Parietal lobe (tissue), 1 donor: Measurements from ENCODE around the gene TIMM50. TPM values are rescaled to one million over a fixed set of nuclear protein-coding genes. Genes with fewer than 3 reads are reported as not detected.

Experiments
- total RNA-seq: library from RNA; depleted of rRNA; stranded (reverse); fragments of >200 nt; gene quantifications from one replicate; pipeline ENCODE4 v1.2.3, GENCODE V29; 2014

The TIMM50 gene
- 41.6 TPM for total RNA-seq

DNA sequence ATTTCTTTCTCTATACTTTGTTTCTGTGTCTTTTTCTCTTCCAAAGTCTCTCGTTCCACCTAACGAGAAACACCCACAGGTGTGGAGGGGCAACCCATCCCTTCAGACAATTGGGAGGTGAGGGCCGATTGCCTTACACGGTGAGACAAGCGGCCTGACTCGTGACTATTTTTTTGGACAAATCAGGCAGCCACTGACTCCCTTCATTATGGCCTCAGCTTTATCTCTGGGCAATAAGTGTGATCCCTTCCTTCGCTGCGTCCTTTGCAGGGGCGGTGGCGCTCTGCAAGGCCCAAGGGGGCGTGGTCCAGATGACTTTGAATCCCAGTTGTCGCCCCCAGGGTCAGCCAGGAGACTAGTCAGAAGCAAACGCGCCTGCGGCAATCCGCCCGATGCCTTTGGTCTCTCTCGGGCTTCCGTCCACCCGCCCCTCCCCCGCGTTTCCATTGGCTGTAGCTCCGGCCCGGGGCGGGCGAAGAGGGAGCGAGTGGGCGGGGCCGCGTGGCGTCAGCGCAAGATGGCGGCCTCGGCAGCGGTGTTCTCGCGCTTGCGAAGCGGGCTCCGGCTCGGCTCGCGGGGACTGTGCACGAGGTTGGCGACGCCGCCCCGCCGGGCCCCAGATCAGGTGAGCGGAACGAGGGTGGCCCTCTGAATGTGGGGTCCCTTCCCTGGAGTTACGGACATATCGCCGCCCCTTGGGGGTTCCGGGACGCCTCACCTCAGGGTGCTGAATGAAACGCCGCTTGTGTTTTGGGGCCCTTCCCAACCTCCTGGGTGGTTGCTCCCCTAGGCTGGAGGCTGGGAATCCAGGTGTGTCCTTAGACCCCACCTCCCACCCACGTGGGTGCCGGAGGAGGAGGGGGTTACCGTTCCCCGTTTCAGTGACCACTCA is at the start of gene TIMM50:
Gene TIMM50, plus strand, starts transcription at position 502 of the 892 bp plus-strand sequence. Its CDS starts 16 bp downstream, at position 518.

DNA sequence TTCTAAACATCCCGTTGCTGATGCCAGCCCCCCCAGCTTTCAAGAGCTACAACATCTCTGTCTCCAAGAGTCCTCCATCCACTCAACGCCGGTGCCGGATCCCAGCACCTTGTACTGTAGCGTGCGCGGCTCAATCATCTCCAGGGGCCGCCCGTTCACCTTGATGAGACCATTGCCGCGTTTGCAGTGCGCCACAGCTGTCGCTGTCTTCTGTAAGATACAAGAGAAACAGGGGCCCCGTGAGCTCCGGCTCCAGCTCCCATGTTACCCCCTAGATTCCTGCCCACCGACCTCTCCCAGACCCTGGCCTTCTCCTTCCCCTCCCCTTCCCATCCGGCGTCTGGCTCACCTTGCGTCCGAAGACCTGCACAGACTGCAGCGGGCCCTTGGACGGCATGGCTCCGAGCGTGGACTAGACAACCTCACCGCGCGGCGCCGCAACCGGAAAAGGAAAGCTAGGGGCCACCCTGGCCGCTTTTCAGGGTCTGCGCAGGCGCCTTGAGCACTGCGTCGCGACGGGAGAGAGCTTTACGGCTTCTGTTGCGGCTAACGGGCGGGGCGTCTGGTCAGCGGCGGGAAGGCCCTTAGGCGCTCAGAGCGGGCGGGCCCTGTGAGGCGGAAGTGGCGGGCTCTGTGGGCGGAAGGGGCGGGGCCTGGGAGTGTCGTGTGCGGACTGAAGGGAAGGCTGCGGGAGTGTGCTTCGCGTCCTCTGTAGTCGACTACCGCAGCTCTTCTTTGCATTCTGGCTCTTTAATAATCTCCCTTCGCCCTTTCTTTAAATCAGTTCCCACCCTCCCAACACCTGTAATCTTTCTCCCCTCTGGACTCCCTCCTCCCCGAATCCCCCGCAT is 44.9 kb upstream of the TIMM50 start, which contains the start of gene RPS16:
Gene RPS16, minus strand, starts transcription at position 451 of the 851 bp plus-strand sequence. Its CDS starts 54 bp downstream, at position 397.

DNA sequence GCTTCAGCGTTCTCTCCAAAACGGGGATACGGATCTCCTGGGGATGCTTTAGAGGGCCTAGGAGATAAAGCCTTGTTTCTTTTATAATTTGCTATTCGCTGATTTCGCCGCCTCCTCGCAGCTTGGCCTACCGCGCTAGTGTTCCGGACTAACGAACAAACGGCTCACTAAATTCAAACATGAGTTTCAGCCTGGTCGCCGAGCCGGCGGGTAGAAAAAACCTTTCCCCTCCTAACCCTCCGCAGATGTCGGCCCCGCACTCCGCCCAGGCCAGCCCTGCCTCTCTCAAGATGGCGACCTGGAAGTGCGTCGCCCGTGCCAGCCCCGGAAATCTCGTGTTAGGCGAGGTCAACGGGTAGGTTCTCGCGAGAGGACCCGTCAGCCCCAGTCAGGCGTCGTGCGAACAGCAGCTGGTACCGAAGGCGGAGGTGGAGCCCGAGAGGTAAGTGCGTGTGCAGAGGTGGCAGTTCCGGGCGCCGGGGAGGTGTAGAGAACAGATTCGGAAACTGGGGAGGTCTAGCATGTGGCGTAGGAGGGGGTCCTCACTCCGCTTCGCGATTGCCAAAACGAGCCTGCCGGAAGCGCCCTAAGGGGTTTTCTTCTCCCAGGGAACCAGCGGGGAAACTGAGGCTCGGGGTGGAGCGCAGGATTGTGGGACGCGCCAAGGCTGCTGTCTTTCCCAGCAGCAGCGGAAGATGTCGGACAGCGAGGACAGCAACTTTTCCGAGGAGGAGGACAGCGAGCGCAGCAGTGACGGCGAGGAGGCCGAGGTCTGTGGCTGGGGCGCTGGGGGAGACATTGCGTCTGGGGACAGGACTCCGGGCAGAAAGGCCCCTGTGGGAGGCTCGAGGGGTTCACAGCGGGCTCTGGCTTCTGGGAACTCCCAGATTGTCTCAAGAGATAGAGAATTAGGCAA is 35.2 kb upstream of the TIMM50 start, which contains the start of gene SUPT5H:
Gene SUPT5H, plus strand, starts transcription at position 387 of the 916 bp plus-strand sequence. Its CDS starts 309 bp downstream, at position 696.

DNA sequence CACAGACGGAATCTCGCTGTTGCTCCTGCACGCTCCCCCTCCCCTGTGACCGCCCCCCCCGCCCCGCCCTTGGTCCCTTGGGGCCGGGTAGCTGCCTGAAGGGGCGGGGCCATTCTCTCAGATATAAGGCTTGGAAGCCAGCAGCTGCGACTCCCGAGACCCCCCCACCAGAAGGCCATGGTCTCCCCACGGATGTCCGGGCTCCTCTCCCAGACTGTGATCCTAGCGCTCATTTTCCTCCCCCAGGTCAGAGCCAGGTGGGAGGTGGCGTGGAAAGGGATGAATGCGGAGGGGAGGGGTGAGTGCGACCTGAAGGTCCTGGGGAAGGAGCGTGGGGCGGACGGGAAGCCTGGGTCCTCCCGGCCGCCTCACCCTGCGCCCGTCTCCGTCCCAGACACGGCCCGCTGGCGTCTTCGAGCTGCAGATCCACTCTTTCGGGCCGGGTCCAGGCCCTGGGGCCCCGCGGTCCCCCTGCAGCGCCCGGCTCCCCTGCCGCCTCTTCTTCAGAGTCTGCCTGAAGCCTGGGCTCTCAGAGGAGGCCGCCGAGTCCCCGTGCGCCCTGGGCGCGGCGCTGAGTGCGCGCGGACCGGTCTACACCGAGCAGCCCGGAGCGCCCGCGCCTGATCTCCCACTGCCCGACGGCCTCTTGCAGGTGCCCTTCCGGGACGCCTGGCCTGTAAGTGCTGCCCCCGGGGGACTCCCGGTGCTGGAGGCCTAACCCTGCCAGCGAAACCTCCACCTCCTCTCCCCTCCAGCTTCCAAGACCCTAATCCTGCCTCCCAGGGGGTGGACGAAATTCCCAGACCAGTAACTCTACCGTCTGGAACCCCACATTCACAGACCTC is 18.4 kb downstream of the TIMM50 start, which contains the start of gene DLL3:
Gene DLL3, plus strand, starts transcription at position 150 of the 845 bp plus-strand sequence. Its CDS starts 28 bp downstream, at position 178.

DNA sequence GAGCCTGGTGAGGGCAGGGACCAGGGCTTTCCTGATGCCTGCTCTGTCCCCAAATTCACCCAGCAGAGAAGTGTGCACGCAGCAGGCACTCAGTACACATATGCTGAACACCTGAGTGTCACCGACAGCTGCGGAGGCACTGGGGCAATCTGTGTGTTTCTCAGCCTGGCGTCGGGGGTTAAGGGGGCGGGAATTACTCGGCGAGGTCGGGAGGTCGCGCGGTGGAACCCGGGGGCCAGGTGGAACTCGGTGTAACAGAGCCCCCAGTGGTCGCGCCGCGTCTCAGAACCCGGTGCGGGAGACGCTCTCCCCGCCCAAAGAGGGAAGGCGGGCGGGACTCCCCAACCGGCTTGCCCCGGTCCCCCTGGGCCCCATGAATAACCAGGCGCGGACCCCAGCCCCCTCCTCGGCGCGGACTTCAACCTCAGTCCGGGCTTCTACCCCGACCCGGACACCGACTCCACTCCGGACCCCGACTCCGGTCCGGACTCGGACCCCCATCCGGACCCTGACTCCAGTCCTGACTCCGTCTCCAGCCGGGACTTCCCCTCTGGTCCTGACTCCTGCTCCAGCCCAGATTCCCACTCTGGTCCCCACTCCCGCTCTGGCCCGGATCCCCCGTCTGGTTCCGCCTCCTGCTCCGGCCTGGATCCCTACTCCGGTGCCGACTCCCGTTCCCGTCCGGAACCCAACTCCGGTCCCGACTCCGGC is 34.4 kb downstream of the TIMM50 start, which contains the start of gene SELENOV:
Gene SELENOV, plus strand, starts transcription at position 300 of the 711 bp plus-strand sequence. Its CDS starts 74 bp downstream, at position 374.

DNA sequence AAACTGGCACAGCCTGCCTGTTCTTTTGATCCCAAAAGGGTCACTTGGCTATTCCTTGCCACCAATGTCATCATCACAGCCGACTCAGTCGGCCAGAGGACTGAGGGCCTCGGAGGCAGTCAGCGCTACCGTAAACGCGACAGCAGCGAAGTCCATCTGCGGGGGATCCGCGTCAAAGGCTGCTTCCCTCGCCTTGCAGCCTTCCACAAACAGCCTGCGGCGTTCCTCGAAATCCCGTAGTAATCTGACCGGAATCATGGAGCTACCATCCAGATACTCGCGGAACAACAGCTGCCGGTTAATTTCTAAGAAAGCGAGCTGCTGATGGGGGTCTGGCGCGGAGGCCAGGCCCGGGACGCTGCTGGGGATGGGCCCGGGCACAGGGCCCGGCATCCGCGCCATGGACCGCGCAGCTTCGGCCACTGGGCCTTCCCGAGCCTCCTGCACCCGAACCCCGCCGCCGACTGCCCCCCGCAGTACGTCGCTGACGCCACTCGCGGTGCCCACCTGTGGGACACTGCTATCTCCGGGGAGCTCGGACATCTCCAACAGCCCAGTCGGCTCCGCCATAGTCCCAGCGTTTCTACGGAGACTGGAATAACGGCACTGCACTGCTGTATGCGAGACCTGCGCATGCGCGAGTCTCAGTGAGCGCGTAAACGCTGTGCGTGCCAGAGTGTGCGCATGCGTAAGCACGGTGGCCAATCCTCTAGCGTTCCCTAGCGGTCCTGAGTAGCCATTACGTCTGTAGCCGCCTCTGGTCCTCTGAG is 51.8 kb downstream of the TIMM50 start, which contains the start of gene EID2B:
Gene EID2B, minus strand, starts transcription at position 620 of the 770 bp plus-strand sequence. Its CDS starts 50 bp downstream, at position 570.

DNA sequence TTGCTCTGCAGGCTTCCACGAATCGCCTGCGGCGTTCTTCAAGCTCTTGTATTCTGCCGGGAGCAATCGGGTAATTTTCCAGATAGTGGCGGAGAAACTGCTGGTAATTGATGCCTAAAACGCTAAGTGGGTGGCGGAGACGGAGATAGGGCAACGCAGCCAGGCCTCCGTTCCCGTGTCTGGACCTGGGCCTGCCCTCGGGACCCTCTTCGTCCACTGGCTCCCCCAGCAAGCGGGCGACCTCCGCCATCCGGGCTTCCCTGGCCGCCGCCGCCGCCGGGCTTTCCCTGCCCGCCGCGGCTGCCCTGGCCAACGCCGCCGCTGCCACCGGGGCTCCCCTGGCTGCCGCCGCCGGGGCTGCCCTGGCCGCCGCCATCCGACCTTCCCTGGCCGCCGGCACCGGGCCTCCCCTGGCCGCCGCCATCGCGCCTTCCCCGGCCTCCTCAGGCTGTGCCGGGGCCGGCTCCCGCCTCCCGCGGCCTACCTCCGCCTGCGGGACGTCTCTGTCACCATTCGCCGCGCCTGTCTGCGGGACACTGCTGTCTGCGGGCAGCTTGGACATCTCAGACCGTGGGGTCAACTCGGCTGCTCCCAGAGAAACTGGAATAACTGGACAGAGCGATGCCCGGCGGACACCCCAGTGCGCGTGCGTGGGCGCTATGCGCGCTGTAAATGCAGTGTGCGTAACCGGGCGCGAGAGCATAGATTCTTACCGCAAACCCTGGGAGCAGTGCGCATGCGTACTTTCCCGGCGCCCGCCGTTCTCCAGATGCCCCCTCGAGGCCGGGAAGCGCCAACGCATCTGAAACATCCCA is 59.1 kb downstream of the TIMM50 start, which contains the start of gene EID2:
Gene EID2, minus strand, starts transcription at position 644 of the 815 bp plus-strand sequence. Its CDS starts 82 bp downstream, at position 562.

Other genes with a start within 250 kb of the TIMM50 start
- gene IFNL3, start 235.8 kb upstream of the TIMM50 start, total RNA-seq, result not detected
- gene IFNL4, start 232.0 kb upstream of the TIMM50 start, total RNA-seq, result not detected
- not detected for gene IFNL2, start 212.4 kb upstream of the TIMM50 start, total RNA-seq
- not detected for gene IFNL1, start 184.4 kb upstream of the TIMM50 start, total RNA-seq
- 9.4 TPM for gene LRFN1, start 160.0 kb upstream of the TIMM50 start, total RNA-seq
- gene GMFG, start 144.8 kb upstream of the TIMM50 start, total RNA-seq, result 0.94 TPM
- 63.2 TPM for gene SAMD4B, start 138.4 kb upstream of the TIMM50 start, total RNA-seq
- gene PAF1, start 89.7 kb upstream of the TIMM50 start, total RNA-seq, result 31.3 TPM
- gene MED29, start 89.5 kb upstream of the TIMM50 start, total RNA-seq, result 20.0 TPM
- 0.94 TPM for gene ZFP36, start 74.0 kb upstream of the TIMM50 start, total RNA-seq
- 49.1 TPM for gene PLEKHG2, start 68.2 kb upstream of the TIMM50 start, total RNA-seq
- 67.9 TPM for gene RPS16, start 44.9 kb upstream of the TIMM50 start, total RNA-seq
- 70.7 TPM for gene SUPT5H, start 35.3 kb upstream of the TIMM50 start, total RNA-seq
- 23.2 TPM for gene DLL3, start 18.1 kb downstream of the TIMM50 start, total RNA-seq
- not detected for gene SELENOV, start 34.3 kb downstream of the TIMM50 start, total RNA-seq
- gene EID2B, start 52.0 kb downstream of the TIMM50 start, total RNA-seq, result 15.3 TPM
- gene EID2, start 59.3 kb downstream of the TIMM50 start, total RNA-seq, result 16.9 TPM
- gene LGALS13, start 121.7 kb downstream of the TIMM50 start, total RNA-seq, result not detected
- not detected for gene LGALS16, start 175.1 kb downstream of the TIMM50 start, total RNA-seq
- not detected for gene LGALS14, start 223.6 kb downstream of the TIMM50 start, total RNA-seq